Embryonic facial prominence (tissue), 1 donor: ENCODE data around the gene CAPN9.
"Not testable (repeated sequence)": the region's sequence is repeated elsewhere in the genome, so short reads cannot be mapped to it uniquely, and the experiment has no call there.

Experiments used
- DNase-seq: peaks from one replicate; pipeline ENCODE4 v3.0.0-alpha.2; 2016; ENCODE audit errors: extremely low spot score

CAPN9 gene

DNA sequence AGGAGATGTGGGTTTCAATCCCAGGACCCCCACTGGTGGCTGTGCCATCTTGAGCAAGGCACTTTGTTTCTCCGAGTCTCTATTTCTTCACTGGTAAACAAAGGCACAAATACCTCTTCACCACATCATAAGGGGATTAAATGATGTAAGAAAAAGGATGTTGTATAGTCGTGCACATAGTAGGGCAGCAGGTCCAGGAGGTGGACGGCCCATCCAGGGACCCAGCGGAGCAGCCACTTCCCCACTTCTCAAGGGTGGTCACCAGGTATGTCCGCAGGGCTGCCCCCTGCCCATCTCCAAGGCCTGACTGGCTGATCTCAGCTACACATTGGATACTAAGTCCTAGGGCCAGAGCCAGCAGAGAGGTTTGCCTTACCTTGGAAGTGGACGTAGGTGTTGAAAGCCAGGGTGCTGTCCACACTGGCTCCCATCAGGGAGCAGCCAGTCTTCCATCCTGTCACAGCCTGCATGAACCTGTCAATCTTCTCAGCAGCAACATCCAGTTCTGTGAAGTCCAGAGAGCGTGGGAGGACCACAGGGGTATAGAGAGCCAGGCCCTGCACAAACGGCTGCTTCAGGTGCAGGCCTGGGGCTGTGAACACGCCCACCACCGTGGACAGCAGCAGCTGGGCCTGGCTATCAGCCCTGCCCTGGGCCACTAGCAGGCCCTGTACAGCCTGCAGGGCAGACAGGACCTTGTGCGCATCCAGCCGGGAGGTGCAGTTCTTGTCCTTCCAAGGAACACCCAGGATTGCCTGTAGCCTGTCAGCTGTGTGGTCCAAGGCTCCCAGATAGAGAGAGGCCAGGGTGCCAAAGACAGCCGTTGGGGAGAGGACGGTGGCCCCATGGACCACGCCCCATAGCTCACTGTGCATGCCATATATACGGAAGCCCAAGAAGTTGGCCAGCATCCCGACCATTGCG, 37.3 kb upstream of the CAPN9 start:
- DNase-seq: no peak

DNA sequence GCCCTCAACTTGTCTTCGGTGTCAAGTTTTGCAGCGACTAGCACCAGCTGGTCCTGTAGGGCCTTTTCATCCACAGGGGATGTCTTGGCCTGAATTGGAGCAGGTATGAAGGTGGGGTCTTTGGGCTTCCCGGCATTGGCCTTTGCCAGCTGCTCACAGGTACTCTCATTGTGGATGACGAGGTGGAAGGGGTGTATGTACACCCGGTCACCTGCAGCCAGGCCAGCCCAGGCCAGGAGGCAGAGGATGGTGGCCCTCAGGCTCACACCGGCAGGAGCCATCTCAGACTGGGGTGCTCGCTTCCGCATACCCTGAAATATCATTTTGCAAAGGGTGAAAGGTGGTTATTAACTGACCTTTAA, 36.7 kb upstream of the CAPN9 start:
- DNase-seq: no peak

DNA sequence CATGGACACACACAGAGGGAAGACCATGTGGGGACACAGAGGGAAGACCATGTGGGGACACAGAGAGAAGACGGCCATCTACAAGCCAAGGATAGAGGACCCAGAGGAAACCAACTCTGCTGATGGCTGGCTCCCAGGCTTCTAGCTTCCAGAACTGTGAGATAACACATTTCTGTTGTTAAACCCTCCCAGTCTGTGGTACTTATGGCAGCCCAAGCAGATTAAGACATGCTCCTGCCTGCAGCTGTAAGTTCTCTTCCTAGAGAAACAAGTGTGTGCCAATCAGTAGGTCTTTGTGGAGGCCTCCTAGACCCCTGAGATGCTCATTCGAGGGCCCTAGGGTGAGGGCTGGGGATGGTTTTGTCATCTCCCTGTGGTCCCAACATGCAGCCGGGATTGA, 35.9 kb upstream of the CAPN9 start:
- no peak for DNase-seq

DNA sequence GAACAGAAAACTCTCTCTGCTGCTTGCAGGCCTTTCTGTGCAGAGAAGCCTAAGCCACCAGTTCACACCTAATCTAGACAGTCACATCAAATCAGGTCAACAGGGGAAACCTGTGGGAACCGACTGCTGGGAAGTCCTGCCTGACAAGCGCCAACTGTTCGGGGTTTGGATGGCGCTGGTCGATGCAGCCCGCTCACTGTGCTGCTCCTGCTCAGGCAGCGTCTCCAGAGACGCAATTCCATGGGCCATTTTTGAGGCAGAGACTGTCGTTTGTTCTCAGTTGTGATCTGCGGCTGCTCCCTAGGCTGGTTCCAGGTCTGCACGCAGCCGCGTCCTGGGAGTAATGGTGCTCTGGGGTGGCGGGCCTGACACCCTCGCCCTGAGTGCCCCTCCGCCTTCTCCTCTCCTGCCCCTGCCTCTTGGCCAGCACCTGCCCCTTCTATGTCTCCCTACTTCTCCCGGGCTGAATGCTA, 34.7 kb upstream of the CAPN9 start:
- no peak for DNase-seq

DNA sequence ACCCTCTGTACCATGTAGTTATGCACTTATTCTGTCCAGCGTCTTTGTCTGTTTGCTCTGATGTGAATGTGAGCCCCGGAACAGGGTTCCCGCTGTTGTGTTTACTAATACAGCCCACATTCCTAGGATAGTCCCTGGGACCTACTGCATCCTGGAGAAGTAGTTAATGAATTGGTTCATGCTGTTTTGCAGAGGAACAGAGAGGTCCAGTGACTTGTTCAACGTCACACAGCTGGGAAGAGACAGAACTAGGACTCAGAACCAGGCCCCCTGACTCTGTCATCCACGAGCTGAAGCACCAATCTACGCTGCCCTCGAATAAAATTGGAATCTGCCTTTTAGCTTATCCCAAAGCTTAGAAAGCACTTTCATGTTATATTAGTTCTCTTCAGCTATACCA, 34.0 kb upstream of the CAPN9 start:
- DNase-seq: no peak

DNA sequence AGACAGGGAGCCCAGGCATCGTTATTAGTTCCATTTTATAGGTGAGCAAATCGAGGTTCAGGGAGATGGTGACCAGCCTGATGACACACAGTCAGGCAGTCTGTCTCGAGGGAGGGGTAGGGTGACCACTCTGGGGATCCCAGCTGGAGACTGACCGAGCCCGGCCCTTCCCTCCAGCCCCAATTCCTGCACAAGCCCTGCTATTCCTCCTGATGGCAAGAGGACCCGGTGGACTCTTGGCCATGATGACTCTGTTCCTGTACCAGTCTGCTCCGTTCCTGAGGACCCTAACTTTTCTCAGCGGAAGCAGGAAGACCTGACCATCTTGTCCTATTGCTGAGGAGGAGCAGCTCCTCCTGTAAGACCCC, 33.7 kb upstream of the CAPN9 start:
- no peak for DNase-seq

DNA sequence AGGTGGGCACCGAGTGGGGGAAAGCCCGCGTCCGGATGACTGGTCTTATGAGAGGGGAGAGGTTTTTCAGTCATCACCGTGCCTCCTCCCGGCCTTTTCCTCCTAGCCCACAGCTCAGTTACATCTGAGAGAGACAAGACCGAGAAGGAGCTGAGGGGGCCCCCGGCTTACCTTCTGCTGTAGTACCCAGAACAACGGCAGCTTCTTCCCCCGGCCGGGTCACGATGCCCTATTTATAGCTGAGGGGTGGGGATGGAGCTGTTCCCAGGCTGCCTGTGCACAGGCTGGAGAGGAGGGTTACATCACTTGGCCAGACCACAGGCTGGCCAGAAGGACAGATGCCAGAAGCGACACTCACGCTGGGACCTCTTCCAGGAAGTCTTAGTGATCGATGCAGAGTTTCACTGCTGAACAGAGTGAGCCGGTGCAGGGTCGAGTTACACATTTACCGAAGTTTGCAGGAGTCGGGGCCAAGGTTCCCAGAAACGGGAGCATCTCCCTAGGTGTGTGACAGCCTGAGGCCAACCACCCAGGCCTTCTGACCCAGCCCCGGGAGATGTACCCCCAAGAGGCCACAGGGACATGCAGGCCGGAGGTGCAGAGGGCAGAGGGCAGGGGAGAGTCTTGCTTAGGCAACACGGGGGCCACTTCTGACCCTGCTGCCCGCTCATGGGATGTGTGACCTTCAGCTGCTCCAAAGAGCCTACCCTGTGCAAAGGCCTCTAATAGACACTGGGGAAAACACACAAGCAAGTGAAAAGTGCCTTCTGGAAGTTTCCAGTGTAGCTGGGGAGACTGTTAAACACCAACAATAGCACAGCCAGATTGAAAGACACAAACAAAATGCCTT, 33.0 kb upstream of the CAPN9 start, which contains the start of gene AGT:
Gene AGT (minus strand): TSS at position 208 of the 850 bp plus-strand sequence. CDS start 3,299 bp downstream, outside the sequence.
- DNase-seq: no peak

DNA sequence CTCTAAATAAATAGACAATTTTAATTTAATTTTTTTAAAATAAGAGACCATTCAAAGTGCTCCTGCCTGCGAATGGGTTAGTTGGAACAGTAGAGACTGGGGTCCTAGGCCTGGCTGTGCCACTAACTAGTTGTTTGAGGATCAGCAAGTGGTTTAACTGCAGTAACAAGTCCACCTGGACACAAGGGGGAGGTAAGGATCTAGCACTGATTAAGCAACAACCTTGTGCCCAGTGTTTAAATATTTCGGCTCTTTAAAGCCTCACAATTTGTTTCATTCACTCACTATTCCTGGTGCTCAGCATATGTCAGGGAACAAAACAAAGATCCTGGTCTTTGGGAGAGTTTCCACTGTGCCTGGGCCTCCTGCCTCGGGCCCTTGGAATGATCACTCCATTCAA, 31.7 kb upstream of the CAPN9 start:
- DNase-seq: no peak

DNA sequence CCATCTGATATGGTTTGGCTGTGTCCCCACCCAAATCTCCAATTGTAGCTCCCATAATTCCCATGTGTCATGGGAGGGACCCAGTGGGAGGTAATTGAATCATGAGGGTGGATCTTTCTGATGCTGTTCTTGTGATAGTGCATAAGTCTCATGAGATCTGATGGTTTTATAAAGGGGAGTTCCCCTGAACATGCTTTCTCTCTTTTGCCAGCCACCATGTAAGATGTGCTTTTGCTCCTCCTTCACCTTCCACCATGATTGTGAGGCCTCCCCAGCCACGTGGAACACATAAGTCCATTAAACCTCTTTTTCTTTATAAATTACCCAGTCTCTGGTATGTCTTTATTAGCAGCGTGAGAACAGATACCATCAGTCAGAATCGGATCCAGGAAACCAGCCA, 30.7 kb upstream of the CAPN9 start:
- DNase-seq: not testable (repeated sequence)

DNA sequence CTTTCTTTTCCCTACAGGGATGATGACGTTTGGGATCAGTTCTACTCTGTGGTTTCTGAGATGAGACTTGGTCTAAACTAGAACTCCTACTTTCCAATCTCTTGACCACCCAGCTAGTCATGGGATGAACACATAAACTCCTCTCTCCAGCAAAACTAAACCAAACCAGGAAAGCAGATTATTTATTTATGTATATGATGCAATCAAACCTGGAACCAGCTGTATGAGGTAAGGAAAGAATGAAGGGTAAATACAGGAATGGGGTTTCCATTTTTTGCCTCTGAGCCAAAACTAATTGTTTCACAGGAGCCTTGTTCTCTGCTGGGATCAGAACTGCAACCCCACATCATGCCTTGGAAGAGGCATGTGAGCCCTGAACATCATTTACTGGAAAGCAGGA, 29.9 kb upstream of the CAPN9 start:
- no peak for DNase-seq

DNA sequence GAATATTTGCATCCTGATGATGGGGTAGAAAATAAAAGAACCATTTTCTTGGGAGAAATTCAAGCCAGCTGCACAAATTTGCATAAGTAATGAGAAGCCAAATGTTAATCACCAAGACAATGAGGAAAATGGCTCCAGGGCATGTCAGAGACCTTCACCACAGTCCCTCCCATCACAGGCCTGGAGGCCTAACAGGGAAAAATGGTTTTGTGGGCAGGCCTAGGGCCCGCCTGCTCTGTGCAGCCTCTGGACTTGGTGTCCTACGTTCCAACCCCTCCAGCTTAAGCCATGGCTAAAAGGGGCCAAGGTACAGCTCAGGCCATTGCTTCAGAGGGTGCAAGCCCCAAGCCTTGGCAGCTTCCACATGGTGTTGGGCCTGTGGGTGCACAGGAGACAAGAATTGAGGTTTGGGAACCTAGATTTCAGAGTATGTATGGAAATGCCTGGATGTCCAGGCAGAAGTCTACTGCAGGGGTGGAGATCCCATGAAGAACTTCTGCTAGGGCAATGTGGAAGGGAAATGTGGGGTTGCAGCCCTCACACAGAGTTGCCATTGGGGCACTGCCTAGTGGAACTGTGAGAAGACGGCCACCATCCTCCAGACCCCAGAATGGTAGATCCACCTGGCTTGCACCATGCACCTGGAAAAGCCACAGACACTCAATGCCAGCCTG, 25.2 kb upstream of the CAPN9 start:
- DNase-seq: not testable (repeated sequence)

DNA sequence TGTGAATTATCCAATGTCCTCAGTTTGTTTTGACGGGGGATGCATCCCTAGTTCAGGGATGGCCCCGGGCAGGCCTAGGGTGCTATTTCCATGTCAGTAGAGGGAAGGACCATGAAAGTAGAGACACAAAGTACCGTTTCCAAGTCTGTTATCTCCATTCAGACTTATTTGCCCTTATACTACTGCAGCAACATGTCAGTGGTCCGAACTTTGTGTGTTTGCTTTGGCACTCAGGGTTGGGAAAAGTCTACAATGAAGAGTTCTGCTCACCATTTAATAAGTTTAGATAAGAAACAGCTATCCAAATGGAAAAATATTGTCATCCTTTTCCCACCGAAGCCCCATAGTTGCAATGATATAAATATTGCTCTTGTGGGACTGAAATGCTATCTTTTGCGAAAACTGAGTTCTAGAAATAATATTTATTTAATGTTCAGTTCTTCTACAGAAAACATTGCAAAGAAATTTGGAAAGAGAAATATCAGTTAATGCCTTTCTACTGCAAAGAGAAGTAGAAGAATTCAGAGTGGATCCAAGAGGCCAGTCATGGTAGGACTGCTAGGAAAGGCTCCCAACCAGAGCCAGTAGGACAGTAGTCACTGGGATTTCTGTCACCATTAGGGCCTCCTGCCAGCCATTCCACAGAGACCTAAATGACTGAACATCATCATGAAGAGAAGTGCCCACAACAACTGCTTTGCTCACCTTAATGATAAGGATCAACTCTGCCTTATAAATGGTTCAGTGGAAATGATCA, 21.8 kb upstream of the CAPN9 start:
- no peak for DNase-seq

DNA sequence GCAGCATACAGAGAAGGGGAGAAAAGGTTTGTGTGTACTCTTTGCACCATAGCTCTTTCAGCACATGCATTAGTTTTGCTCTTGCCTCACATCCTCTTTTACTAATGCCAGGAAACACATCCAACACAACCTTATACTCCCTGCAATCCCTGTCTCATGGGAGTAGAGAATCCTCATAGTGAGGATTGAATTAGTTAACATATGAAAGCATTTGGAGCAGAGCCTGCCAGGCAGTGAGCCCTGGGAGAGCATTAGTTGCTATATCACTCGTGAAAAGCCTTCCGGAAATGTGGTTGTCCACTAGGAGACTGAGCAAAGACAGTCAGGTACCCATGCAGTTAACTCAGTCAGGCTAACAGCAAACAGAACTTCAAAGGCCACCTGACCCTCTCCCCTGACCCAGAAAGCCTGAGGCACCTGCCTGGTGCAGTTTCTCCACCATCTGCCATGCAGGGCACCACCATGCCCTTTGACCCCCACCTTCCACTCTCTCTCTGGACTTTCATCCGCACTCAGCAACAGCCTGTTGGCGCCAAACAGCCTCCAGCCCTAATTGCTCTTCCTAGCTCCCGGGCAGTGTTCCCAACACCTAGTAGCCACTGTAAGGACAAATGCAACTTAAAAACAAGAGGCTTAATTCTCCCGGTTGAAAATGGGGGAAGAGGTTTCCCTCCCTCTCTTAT, 18.3 kb upstream of the CAPN9 start:
- DNase-seq: no peak

DNA sequence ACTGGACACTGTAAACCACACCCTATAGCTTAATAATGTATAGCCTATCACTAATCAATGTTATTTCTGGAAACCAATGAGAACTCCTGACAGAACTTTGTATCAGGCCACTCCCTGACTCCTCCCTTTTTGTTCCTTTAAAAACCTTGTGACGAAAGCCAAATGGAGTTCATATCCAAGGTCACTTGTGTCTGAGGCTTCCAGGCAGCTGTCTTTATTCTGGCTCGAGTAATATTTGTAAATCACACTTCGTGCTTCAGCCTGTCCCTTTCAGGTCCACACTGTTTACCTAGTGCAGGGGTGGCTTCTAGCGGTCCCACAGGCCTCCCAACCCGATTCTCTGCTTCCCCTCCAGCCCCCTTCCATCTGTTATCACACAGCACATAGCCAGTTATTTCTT, 16.2 kb upstream of the CAPN9 start:
- no peak for DNase-seq

DNA sequence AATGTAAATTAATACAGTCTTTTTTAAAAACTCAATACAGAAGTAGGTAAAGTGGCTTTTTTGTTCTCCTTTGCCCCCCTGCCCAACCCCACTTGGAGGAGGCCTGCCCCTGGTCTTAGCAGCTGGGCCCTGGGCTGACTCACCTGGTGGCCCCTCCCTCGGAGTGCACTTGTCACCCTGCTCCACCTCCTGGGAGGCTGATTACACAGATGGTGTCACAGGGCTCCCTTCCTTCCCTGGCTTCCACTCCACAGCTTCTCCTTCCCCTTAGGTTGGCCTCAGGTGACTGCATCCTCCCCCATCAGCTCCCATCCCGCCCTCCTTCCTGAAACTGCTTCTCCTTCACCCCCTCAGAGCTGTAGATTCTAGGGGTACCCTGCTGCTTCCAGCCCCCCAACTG, 11.7 kb upstream of the CAPN9 start:
- DNase-seq: no peak

DNA sequence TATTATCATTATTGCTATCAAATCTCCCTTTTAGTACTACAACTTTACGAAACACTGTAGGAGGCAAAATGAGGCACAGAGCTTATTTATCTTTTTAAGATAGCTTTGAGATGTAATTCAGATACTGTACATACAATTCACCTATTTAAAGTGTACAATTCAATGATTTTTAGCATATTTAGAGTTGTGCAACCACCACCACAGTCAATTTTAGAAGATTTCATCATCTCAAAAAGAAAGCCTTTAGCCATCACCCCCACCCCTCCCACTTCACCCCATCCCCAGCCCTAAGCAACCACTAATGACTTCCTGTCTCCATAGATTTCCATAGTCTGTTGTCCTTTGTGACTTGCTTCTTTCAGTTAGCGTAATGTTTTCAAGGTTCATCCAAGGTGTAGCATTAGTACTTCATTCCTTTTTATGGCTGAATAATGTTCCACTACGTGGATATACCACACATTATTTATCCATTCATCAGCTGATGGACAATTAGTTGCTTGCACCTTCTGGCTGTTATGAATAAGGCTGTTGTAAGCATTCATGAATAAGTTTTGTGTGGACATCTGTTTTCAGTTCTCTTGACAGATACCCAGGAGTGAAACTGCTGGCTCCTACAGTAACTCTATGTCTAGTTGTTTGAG, 9.4 kb upstream of the CAPN9 start:
- no peak for DNase-seq

DNA sequence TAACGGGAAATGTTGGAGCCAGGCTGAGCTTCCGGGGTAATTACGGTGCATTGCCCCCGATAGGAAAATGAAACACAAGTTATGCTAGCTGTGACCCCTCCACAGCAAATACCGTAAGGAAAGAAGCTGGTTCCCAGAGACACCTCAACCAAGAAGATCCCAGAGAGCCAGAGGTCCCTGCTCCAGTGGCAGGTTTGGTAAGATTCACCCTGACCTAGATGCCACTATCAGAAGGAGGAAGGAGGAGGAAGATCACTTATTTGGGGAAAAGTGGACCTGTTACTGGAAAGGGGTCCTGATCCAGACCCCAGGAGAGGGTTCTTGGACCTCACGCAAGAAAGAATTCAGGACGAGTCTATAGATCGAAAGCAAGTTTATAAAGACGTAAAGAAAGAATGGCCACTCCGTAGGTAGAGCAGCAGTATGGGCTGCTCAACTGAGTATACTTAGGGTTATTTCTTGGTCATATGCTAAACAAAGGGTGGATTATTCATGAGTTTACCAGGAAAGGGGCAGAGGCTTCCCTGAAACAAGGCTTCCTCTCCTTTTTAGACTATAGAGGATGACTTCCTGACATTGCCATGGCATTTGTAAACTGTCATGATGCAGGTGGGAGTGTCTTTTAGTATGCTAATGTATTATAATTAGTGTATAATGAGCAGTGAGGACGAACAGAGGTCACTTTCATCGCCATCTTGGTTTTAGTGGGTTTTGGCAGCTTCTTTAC, 7.5 kb upstream of the CAPN9 start:
- DNase-seq: no peak

DNA sequence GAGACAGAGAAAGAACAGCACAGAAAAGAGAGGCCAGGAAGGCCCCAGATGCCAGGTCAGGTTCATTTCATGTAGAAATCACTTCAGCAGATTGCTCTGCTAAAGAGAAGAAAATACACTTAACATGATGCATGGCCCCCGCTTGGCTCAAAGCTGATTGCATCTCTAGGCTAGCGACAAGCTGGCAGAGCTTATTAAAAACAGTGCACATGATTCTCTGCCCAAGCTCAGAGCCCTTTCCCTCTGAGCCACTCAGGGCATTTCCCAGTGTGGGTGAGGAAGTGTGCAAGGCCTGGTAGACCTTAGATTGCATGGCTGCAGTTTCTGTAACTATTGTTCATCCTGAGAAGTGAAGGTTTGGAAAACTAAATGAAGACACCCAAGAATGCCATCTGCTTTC, 3.3 kb upstream of the CAPN9 start:
- DNase-seq: no peak

DNA sequence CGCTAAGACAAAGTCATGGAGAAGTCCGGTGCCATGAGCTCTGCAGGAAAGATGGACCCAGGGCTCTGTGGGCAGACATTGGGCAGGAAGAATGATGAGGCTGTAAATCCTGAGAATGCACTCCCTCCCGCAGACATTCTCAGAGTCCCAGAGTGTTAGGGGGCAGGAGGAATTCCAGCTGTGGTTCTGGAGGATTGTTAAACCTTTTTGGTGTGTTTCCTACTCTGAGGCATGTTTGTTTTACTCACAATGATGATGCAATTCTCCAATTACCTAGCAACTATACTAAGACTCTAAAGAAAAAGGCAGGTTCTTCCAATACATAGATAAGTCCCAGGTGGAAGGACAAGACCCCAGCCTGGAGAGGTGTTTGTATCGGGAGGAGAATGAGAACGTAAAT, 2.8 kb upstream of the CAPN9 start:
- no peak for DNase-seq

DNA sequence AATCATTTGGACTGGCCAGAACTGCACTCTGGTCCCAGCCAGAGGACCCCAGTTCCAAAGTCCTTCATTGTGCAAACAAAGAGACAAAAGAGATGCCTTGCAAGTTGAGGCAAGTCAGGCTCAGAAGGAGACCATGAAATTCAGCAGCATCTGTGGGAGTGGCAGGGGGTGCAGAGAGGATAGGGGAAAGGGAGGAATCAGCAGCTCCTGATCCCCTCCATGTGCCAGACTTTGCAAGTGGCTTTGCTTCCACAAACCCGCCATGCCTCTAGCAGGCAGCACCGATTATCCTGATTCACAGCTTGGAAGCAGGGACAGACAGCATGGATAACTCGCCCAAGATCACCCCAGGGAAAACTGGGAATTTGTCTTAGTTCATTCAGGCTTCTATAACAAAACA, 2.1 kb upstream of the CAPN9 start:
- no peak for DNase-seq
